Panc1 (cell line): ENCODE measurements around the gene CAMKMT. TPM values are rescaled to one million over a fixed set of nuclear protein-coding genes. Genes with fewer than 3 reads are reported as not detected.

Experiments
- ATAC-seq: fragments of 200-7000 bp; cut with Tn5 transposase; 2 replicates; pipeline ENCODE4 v1.9.1; 2020; ENCODE audit warnings: mild to moderate bottlenecking, moderate library complexity
- BruUV-seq: library from RNA; stranded (reverse); fragments of 400-500 nt; replicated peaks from 2 replicates; lab custom pipeline; 2021; lab: Mats Ljungman, UMichigan
- CTCF ChIA-PET: fragments of 300-600 bp; sonication (Branson Sonifier 250); formaldehyde crosslinking; loops from one replicate; lab custom pipeline; 2022; ENCODE audit warnings: antibody characterized with exemption; lab: Charles Lee
- POLR2A ChIA-PET: fragments of 300-600 bp; sonication (Branson Sonifier 250); formaldehyde crosslinking; loops from one replicate; lab custom pipeline; 2022; ENCODE audit warnings: antibody characterized with exemption; lab: Charles Lee
- DNase-seq: peaks from one replicate; pipeline ENCODE4 v3.0.0-alpha.2; 2010; ENCODE audit warnings: low read depth, low spot score
- H3K27ac ChIP-seq: 2 replicates; pipeline ENCODE4 v1.5.1; 2011; ENCODE audit warnings: mild to moderate bottlenecking, low read length, inconsistent platforms
- H3K27me3 ChIP-seq: fragments of 200-500 bp; sonication (Bioruptor generic); 2 replicates; pipeline ENCODE4 v1.6.0; 2014; ENCODE audit warnings: low read length, inconsistent platforms; ENCODE audit not compliant: control insufficient read depth, insufficient read depth
- H3K36me3 ChIP-seq: fragments of 200-500 bp; sonication (Bioruptor generic); 2 replicates; pipeline ENCODE4 v1.5.1; 2014; ENCODE audit warnings: inconsistent platforms, mild to moderate bottlenecking, low read length, moderate library complexity; ENCODE audit not compliant: control insufficient read depth, insufficient read depth
- H3K4me1 ChIP-seq: 2 replicates; pipeline ENCODE4 v1.5.1; 2011; ENCODE audit warnings: inconsistent platforms, mild to moderate bottlenecking, low read length, moderate library complexity; ENCODE audit not compliant: control insufficient read depth, insufficient read depth
- H3K4me3 ChIP-seq, 2 experiments: 2 replicates each; pipeline ENCODE4 v1.5.1; 2011 to 2012; ENCODE audit warnings: low read depth in 2 of 2, low read length in 2 of 2, mild to moderate bottlenecking in 2 of 2, inconsistent platforms in 1 of 2, moderate library complexity in 1 of 2
- H3K9me3 ChIP-seq: fragments of 200-500 bp; sonication (Bioruptor generic); 2 replicates; pipeline ENCODE4 v1.5.1; 2014; ENCODE audit warnings: low read depth, mild to moderate bottlenecking, inconsistent platforms, low read length, moderate library complexity; ENCODE audit not compliant: control insufficient read depth, insufficient read depth
- CTCF ChIP-seq: fragments of 450-650 bp; IDR thresholded peaks from 2 replicates; pipeline ENCODE4 v1.5.1; 2017; ENCODE audit warnings: mild to moderate bottlenecking
- POLR2AphosphoS5 ChIP-seq: IDR thresholded peaks from 2 replicates; pipeline ENCODE4 v1.6.1; 2012; ENCODE audit warnings: mild to moderate bottlenecking, low read depth, low read length, moderate library complexity
- REST ChIP-seq, 2 experiments: IDR thresholded peaks; 2 replicates each; pipeline ENCODE4 v1.6.1; 2011 to 2012; ENCODE audit warnings: low read depth in 2 of 2, control low read depth in 1 of 2, low read length in 1 of 2, mild to moderate bottlenecking in 1 of 2, moderate library complexity in 1 of 2; ENCODE audit not compliant: insufficient read depth in 1 of 2
- SIN3A ChIP-seq: IDR thresholded peaks from 2 replicates; pipeline ENCODE4 v1.6.1; 2012; ENCODE audit warnings: low read depth, mild to moderate bottlenecking, low read length, moderate library complexity, borderline replicate concordance; ENCODE audit not compliant: insufficient read depth
- TCF7L2 ChIP-seq: IDR thresholded peaks from 2 replicates; pipeline ENCODE4 v1.6.1; 2011; ENCODE audit warnings: mild to moderate bottlenecking, low read depth, low read length, inconsistent platforms
- in situ Hi-C: cut with HindIII; loops from 2 replicates; pipeline ENCODE4 v1.10.0; 2016; ENCODE audit warnings: low sequenced_read_pairs, low pct_unique_long_range_greater_than_20kb
- intact Hi-C: fragments of 100-400 bp; cut with micrococcal nuclease; formaldehyde crosslinking; loops from one replicate; pipeline ENCODE4 v1.10.0; 2022; ENCODE audit not compliant: unreplicated experiment
- total RNA-seq: library from RNA; stranded (reverse); gene quantifications from one replicate; pipeline ENCODE4 v1.2.1, GENCODE V29; 2021; ENCODE audit not compliant: unreplicated experiment

The CAMKMT gene
- total RNA-seq, 1 experiment from 2014 or later, result 12.6 TPM

- no TSS peak for BruUV-seq
- intact Hi-C loops, result no loop called here
- Histone ChIP-seq H3K27me3 (peaks cover 4% of the 10 kb centered on the region; the same call in 1 of the 2 replicates), H3K9me3 (no peaks in the 10 kb centered on the region), H3K36me3 (no peaks in the 10 kb centered on the region), H3K4me3 (no peak overlapping the region), H3K4me1 (no peaks in the 10 kb centered on the region), H3K27ac (no peak overlapping the region)
- POLR2A ChIA-PET, result interaction anchor here (0.6 kb wide), 1 partner anchor 27 kb away, joined by 5 read pairs; no protein-coding TSS in a partner anchor
- in situ Hi-C loops, result no loop called here
- TF ChIP-seq SIN3A, result no peak
- TF ChIP-seq CTCF, result no peak
- TF ChIP-seq TCF7L2, result no peak
- TF ChIP-seq POLR2AphosphoS5, result no peak
- no peak for TF ChIP-seq REST (IDR thresholded peaks at IDR 0.05; ENCODE audit: insufficient read depth in 1 of 2, low read depth in 2 of 2, low read length in 1 of 2)
- CTCF ChIA-PET, result no interaction called here
- ATAC-seq, result no peak
- DNase-seq, result no peak
These were observed 456.1 kb downstream of the CAMKMT start for GRCh38 chr2:44817673-44818335.

- no peak for DNase-seq
- BruUV-seq, result no TSS peak
- Histone ChIP-seq H3K36me3 (no peaks in the 10 kb centered on the region), H3K27me3 (peaks cover 2% of the 10 kb centered on the region; the same call in 1 of the 2 replicates), H3K9me3 (no peaks in the 10 kb centered on the region), H3K27ac (no peak overlapping the region), H3K4me1 (no peaks in the 10 kb centered on the region), H3K4me3 (no peak overlapping the region)
- intact Hi-C loops, result no loop called here
- ChIA-PET POLR2A (no interaction called here), CTCF (no interaction called here)
- TF ChIP-seq POLR2AphosphoS5 (no peak), TCF7L2 (no peak), CTCF (no peak), SIN3A (no peak), REST (IDR thresholded peaks at IDR 0.05; ENCODE audit: insufficient read depth in 1 of 2, low read depth in 2 of 2, low read length in 1 of 2) (no peak)
- no peak for ATAC-seq
- in situ Hi-C loops, result no loop called here
These were observed 457.3 kb downstream of the CAMKMT start for GRCh38 chr2:44819061-44819460.
